ENCODE measurements around the gene IQGAP1.

Gene IQGAP1

DNA sequence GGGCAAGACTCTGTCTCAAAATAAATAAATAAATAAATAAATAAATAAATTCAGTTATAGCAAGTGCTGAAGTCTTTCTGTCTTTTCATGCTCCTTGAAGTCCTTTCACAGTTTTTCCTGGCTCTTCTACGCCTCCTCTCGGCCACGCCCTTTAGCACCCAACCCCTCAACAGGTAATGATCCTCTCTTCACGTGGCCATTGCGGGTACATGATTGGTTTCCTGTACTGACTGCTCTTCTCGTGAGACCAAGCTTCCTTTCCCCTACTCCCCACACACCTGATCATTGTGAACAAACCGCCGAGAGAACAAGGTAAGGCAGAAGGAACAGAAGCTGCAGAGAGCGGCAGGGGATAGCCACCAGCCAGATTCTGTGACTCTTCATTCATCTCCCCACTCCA, 38.2 kb upstream of the IQGAP1 start:
- Histone ChIP-seq H3K4me3 (ENCODE audit: low read depth, low read length) (no peak overlapping the region), H3K27ac (ENCODE audit: low read depth, low read length) (no peak overlapping the region), H2AFZ (ENCODE audit: low read length, unreplicated experiment) (no peak overlapping the region), H3K4me1 (ENCODE audit: control insufficient read depth, insufficient read depth, low read length, unreplicated experiment) (peaks cover 7% of the 10 kb centered on the region), H3K36me3 (ENCODE audit: insufficient read depth, low read length) (no peaks in the 10 kb centered on the region), H3K27me3 (ENCODE audit: insufficient read depth, low read length) (no peaks in the 10 kb centered on the region), H3K79me2 (ENCODE audit: control insufficient read depth, insufficient read depth, low read length, unreplicated experiment) (no peaks in the 10 kb centered on the region)

DNA sequence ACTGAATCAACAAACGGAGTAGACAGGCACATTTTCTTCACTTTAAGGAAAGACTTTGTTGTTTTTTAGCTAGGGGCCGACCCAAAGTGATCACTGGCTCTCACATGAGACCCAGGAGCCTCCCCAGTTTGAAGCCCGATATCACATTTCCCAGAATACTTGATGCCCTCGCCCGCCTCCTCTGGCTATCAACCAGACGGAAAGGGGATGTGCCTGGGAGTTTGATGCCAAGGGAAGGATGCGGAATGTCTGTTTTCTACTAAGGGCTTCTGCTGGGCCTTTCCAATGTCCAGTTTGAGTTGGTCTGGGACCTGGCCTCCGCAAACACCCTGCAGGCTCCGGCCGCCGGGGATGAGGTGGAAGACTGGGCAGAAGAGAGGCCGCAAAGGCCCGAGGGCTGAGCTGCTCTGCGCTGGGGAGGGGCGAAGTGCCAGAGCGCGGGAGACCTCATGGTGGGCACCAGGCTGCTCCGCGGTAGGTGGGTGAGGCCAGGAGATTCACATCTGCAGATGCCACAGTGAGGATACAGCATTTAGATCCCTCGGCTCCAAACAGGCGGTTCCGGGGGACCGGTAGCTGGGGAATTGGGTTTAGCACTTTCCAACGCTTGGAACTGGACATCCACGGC, 36.4 kb upstream of the IQGAP1 start:
- Histone ChIP-seq H3K4me3 (ENCODE audit: low read depth, low read length) (peak overlapping the region; percentile 97), H3K79me2 (ENCODE audit: control insufficient read depth, insufficient read depth, low read length, unreplicated experiment) (no peaks in the 10 kb centered on the region), H3K27ac (ENCODE audit: low read depth, low read length) (no peak overlapping the region), H3K4me1 (ENCODE audit: control insufficient read depth, insufficient read depth, low read length, unreplicated experiment) (peaks cover 7% of the 10 kb centered on the region), H3K36me3 (ENCODE audit: insufficient read depth, low read length) (no peaks in the 10 kb centered on the region), H3K27me3 (ENCODE audit: insufficient read depth, low read length) (no peaks in the 10 kb centered on the region), H2AFZ (ENCODE audit: low read length, unreplicated experiment) (peak overlapping the region; percentile 64)

DNA sequence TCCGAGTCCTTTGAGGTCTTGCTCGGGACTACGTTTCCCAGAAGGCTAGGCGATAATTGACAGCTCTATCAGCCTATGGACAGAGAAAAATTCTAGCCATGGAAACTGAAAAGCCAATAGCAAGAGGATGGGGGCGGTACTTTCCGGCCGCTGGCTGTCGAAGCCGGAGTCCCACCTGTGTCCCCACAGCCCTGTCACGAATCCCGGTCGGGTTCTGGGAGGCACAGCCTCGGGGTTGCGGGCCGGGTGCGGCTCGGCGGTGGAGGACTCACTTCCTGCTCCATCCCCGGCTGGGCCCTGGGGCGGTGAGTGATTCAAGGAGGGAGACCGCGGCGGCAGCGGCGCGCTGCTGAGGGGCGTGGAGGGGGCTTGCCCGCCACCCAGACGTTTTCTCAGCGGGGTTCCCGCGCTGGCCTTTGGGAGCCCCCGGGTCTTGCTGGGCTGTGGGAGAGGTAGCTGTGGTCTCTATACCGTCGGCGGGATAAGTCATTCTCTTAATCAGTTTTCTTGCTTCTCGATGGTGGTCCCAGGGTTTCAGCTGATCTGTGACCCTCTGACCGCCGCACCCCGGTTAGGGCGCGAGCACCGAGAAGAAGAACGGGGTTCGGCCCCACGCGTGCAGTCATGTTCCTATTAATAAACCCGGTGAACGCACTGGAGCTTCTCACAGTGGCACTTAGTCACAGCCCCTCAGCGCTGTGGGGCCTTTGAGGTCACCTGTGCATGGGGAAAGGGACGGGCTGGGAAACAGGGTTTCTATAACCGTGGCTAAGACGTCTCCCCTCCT, 35.7 kb upstream of the IQGAP1 start, which contains the start of gene ZNF774:
TSS of gene ZNF774 (plus strand) at position 178 of the 787 bp plus-strand sequence. CDS start 2,377 bp downstream, outside the sequence.
- H3K4me1 ChIP-seq (ENCODE audit: control insufficient read depth, insufficient read depth, low read length, unreplicated experiment), result peaks cover 7% of the 10 kb centered on the region
- peak within 1 kb of the TSS; percentile 96 for H2AFZ ChIP-seq (ENCODE audit: low read length, unreplicated experiment)
- H3K4me3 ChIP-seq (ENCODE audit: low read depth, low read length), result peak within 1 kb of the TSS; percentile 97
- H3K79me2 ChIP-seq (ENCODE audit: control insufficient read depth, insufficient read depth, low read length, unreplicated experiment), result no peaks in the 10 kb centered on the region
- H3K27me3 ChIP-seq (ENCODE audit: insufficient read depth, low read length), result no peaks in the 10 kb centered on the region
- H3K36me3 ChIP-seq (ENCODE audit: insufficient read depth, low read length), result no peaks in the 10 kb centered on the region
- H3K27ac ChIP-seq (ENCODE audit: low read depth, low read length), result no peak within 1 kb of the TSS

DNA sequence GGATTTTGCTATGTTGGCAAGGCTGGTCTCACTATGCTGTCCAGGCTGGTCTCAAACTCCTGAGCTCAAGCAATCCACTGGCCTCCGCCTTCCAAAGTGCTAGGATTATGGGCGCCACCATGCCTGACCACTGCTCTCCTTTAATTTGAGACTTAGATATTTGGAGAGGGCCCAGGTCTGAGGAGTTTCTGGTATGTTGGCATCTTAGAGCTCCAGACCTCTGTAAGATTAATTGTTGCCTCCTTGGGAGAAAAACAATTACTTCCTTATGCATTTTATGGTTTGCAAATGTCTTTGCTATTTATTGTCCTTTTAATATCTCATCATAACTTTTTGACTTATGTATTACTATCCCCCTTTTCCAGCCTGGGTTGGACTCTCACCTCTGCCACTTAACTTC, 33.1 kb upstream of the IQGAP1 start:
- Histone ChIP-seq H3K4me1 (ENCODE audit: control insufficient read depth, insufficient read depth, low read length, unreplicated experiment) (peaks cover 16% of the 10 kb centered on the region), H3K27me3 (ENCODE audit: insufficient read depth, low read length) (no peaks in the 10 kb centered on the region), H3K79me2 (ENCODE audit: control insufficient read depth, insufficient read depth, low read length, unreplicated experiment) (no peaks in the 10 kb centered on the region), H2AFZ (ENCODE audit: low read length, unreplicated experiment) (no peak overlapping the region), H3K27ac (ENCODE audit: low read depth, low read length) (no peak overlapping the region), H3K36me3 (ENCODE audit: insufficient read depth, low read length) (no peaks in the 10 kb centered on the region), H3K4me3 (ENCODE audit: low read depth, low read length) (no peak overlapping the region)

DNA sequence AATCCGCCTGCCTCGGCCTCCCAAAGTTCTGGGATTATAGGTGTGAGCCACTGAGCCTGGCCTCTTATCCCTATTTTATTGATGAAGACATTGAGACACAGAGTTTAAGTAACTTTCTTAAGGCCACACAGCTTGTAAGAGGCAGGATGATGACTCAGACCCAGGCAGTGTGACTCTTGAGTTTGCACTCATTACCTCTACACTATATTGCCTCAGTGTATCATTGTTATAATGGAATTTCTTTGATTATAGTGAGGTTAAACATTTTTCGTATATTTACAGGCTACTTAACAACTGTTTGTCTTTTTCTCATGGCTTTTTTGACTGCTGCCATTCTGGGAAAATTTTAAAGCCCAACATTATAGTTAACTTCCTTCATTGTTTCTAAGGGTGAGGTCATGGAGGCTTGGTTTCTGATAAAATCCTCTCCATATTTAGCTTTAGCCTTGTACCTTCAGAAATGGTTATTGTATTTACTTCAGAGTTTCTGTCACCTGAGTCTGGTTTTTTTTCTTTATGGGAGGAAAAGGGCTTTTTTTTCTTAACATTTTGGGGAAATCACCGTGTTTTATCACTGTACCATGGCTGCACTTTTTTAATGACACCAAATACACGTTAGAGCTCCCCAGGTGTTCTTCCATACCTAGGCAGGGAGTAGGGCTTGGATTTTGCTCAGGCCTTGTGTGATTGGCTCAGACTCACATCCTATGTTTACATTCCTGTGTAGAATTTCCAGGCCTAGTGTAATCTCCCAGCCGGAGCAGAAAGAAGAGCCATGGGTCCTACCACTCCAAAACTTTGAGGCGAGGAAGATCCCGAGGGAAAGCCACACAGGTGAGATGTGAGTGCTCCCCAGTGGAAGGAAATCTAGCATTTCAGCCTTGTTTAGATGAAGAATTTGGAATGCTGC, 29.7 kb upstream of the IQGAP1 start:
- Histone ChIP-seq H3K27me3 (ENCODE audit: insufficient read depth, low read length) (no peaks in the 10 kb centered on the region), H3K4me3 (ENCODE audit: low read depth, low read length) (no peak overlapping the region), H3K79me2 (ENCODE audit: control insufficient read depth, insufficient read depth, low read length, unreplicated experiment) (no peaks in the 10 kb centered on the region), H2AFZ (ENCODE audit: low read length, unreplicated experiment) (peak overlapping the region; percentile 6), H3K36me3 (ENCODE audit: insufficient read depth, low read length) (no peaks in the 10 kb centered on the region), H3K4me1 (ENCODE audit: control insufficient read depth, insufficient read depth, low read length, unreplicated experiment) (peaks cover 26% of the 10 kb centered on the region), H3K27ac (ENCODE audit: low read depth, low read length) (peak overlapping the region; percentile 9; the same call in 1 of the 2 replicates)

DNA sequence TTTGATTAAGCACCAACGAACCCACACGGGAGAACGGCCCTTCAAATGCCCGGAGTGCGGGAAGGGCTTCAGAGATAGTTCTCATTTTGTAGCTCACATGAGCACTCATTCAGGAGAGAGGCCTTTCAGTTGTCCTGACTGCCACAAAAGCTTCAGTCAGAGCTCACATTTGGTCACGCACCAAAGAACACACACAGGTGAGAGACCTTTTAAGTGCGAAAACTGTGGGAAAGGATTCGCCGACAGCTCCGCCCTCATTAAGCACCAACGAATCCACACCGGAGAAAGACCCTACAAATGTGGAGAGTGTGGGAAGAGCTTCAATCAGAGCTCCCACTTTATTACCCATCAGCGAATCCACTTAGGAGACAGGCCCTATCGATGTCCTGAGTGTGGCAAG, 27.3 kb upstream of the IQGAP1 start:
- Histone ChIP-seq H2AFZ (ENCODE audit: low read length, unreplicated experiment) (no peak overlapping the region), H3K36me3 (ENCODE audit: insufficient read depth, low read length) (no peaks in the 10 kb centered on the region), H3K27ac (ENCODE audit: low read depth, low read length) (no peak overlapping the region), H3K79me2 (ENCODE audit: control insufficient read depth, insufficient read depth, low read length, unreplicated experiment) (no peaks in the 10 kb centered on the region), H3K27me3 (ENCODE audit: insufficient read depth, low read length) (no peaks in the 10 kb centered on the region), H3K4me1 (ENCODE audit: control insufficient read depth, insufficient read depth, low read length, unreplicated experiment) (peaks cover 40% of the 10 kb centered on the region), H3K4me3 (ENCODE audit: low read depth, low read length) (no peak overlapping the region)

DNA sequence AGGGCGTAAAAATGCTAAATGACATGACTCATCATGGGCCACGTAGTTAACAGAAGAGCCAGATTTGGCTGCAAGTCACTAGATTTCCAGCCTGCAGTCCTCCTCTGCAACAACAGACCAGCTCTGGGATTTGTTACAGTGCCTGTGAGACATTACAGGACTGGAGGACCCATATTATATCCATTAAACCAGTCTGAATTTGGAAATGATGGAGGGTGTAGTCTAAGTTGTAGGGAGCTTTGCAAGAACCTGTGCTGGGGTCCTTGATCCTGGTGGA, 25.2 kb upstream of the IQGAP1 start:
- peak overlapping the region; percentile 14; the same call in 1 of the 2 replicates for H3K4me3 ChIP-seq (ENCODE audit: low read depth, low read length)
- no peaks in the 10 kb centered on the region for H3K36me3 ChIP-seq (ENCODE audit: insufficient read depth, low read length)
- H3K79me2 ChIP-seq (ENCODE audit: control insufficient read depth, insufficient read depth, low read length, unreplicated experiment), result no peaks in the 10 kb centered on the region
- H2AFZ ChIP-seq (ENCODE audit: low read length, unreplicated experiment), result peak overlapping the region; percentile 20
- peak overlapping the region; percentile 94 for H3K27ac ChIP-seq (ENCODE audit: low read depth, low read length)
- H3K4me1 ChIP-seq (ENCODE audit: control insufficient read depth, insufficient read depth, low read length, unreplicated experiment), result peaks cover 39% of the 10 kb centered on the region
- no peaks in the 10 kb centered on the region for H3K27me3 ChIP-seq (ENCODE audit: insufficient read depth, low read length)

DNA sequence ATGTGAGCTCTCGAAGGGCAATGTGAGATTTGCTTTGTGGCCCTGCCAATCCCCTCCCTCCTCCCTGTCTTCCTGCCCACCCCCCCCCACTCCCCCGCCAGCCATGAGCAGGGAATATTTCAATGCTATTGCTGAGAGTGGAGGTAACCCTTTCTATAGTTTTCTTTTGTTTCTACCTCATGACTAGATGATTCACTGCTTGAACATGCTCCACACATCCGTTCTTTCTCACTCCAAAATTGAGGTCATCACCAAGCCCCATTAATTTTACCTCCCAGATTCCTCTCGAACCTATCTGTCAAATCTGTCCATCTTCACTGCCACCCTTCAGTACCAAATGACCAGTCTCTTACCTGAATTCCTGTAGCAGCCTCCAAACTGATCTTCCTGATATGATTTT, 23.8 kb upstream of the IQGAP1 start:
- Histone ChIP-seq H3K36me3 (ENCODE audit: insufficient read depth, low read length) (no peaks in the 10 kb centered on the region), H2AFZ (ENCODE audit: low read length, unreplicated experiment) (peak overlapping the region; percentile 50), H3K27ac (ENCODE audit: low read depth, low read length) (peak overlapping the region; percentile 77)

DNA sequence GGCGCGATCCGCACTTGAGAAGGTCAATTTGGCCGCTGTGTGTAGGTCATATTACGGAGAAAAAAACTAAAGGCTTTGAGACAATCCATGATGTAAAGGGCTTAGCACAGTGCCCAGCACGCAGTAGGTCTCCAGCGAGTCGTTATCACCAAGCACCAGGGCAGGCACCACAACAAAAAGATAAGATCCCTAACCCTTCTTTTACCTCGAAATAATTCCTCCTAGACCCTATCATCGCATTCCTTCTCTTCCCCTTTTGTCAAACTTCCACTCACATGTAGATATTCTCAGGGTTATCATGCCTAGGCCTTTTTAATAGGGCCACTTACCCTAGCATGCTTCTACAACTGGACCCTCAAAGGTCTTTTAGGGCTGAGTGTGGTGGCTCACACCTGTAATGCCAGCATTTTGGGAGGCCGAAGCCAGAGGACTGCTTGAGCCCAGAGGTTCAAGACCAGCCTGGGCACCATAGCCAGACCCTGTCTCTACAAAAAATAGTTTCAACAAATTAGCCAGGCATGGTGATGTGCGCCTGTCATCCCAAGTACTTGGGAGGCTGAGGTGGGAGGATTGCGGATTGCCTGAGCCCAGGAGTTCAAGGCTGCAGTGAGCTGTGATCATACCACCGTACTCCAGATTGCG, 22.5 kb upstream of the IQGAP1 start:
- Histone ChIP-seq H3K36me3 (ENCODE audit: insufficient read depth, low read length) (no peaks in the 10 kb centered on the region), H3K27me3 (ENCODE audit: insufficient read depth, low read length) (no peaks in the 10 kb centered on the region), H3K4me1 (ENCODE audit: control insufficient read depth, insufficient read depth, low read length, unreplicated experiment) (peaks cover 30% of the 10 kb centered on the region), H2AFZ (ENCODE audit: low read length, unreplicated experiment) (no peak overlapping the region), H3K79me2 (ENCODE audit: control insufficient read depth, insufficient read depth, low read length, unreplicated experiment) (no peaks in the 10 kb centered on the region), H3K4me3 (ENCODE audit: low read depth, low read length) (no peak overlapping the region), H3K27ac (ENCODE audit: low read depth, low read length) (no peak overlapping the region)

More for the DNA sequence above, 23.8 kb upstream of the IQGAP1 start:
- H3K27me3 ChIP-seq (ENCODE audit: insufficient read depth, low read length), result no peaks in the 10 kb centered on the region
- no peaks in the 10 kb centered on the region for H3K79me2 ChIP-seq (ENCODE audit: control insufficient read depth, insufficient read depth, low read length, unreplicated experiment)
- peaks cover 30% of the 10 kb centered on the region for H3K4me1 ChIP-seq (ENCODE audit: control insufficient read depth, insufficient read depth, low read length, unreplicated experiment)
- no peak overlapping the region for H3K4me3 ChIP-seq (ENCODE audit: low read depth, low read length)

DNA sequence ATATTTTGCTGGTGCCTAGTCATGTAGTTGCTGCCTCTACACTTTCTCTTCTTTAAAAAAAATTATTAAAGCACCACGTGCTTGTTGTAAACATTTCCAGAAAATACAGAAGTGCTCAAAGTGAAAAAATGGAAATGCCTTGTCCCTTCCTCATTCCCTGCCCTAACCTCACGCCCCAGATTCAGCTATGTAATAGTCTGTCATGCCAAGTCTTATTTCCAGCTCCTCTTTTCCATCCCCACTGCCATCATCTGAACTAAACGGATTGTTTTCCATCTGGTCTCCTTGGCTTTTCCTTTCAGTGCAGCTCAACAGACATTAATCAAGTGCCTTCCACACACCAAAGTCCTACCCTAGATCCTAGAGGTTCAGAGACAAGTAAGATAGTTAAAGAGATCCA, 20.5 kb upstream of the IQGAP1 start:
- Histone ChIP-seq H3K79me2 (ENCODE audit: control insufficient read depth, insufficient read depth, low read length, unreplicated experiment) (no peaks in the 10 kb centered on the region), H3K27me3 (ENCODE audit: insufficient read depth, low read length) (no peaks in the 10 kb centered on the region), H3K36me3 (ENCODE audit: insufficient read depth, low read length) (no peaks in the 10 kb centered on the region), H3K27ac (ENCODE audit: low read depth, low read length) (no peak overlapping the region), H3K4me1 (ENCODE audit: control insufficient read depth, insufficient read depth, low read length, unreplicated experiment) (peaks cover 21% of the 10 kb centered on the region), H3K4me3 (ENCODE audit: low read depth, low read length) (no peak overlapping the region), H2AFZ (ENCODE audit: low read length, unreplicated experiment) (peak overlapping the region; percentile 39)

Measured in ACC112 (cell line).